WTC11 (cell line): ENCODE results near the gene RBP3. TPM values are rescaled to one million over a fixed set of nuclear protein-coding genes. Genes with fewer than 3 reads are reported as not detected.

Experiments
- ATAC-seq: fragments of 200-7000 bp; cut with Tn5 transposase; 2 replicates; pipeline ENCODE4 v1.10.0; 2021; ENCODE audit warnings: mild to moderate bottlenecking, moderate library complexity
- CTCF ChIA-PET: fragments of 300-600 bp; sonication (Branson Sonifier 250); formaldehyde crosslinking; loops from one replicate; lab custom pipeline; 2021; ENCODE audit warnings: antibody characterized with exemption; lab: Charles Lee
- POLR2A ChIA-PET: fragments of 350-600 bp; sonication (Branson Sonifier 250); formaldehyde crosslinking; loops from one replicate; lab custom pipeline; 2021; ENCODE audit warnings: antibody characterized with exemption; lab: Charles Lee
- DNase-seq: peaks from one replicate; pipeline ENCODE4 v3.0.0; 2021; ENCODE audit warnings: low spot score
- H3K27ac Mint-ChIP-seq: 2 replicates; pipeline ENCODE4 v1.8.0; 2021; ENCODE audit warnings: mixed read lengths
- H3K27me3 Mint-ChIP-seq: 2 replicates; pipeline ENCODE4 v1.8.0; 2021; ENCODE audit warnings: low read depth, mild to moderate bottlenecking, moderate library complexity, mixed read lengths
- H3K36me3 Mint-ChIP-seq: 2 replicates; pipeline ENCODE4 v1.8.0; 2021; ENCODE audit warnings: mixed read lengths
- H3K4me1 Mint-ChIP-seq: 2 replicates; pipeline ENCODE4 v1.8.0; 2022; ENCODE audit warnings: mixed read lengths
- H3K4me3 Mint-ChIP-seq: 2 replicates; pipeline ENCODE4 v1.8.0; 2021; ENCODE audit warnings: mild to moderate bottlenecking, moderate library complexity, mixed read lengths
- H3K9me3 Mint-ChIP-seq: 2 replicates; pipeline ENCODE4 v1.8.0; 2021; ENCODE audit warnings: mixed read lengths
- ELF4 ChIP-seq: sonication (generic); formaldehyde crosslinking; IDR thresholded peaks from 2 replicates; pipeline ENCODE4 v1.8.1; 2022; ENCODE audit warnings: low read depth, mild to moderate bottlenecking, moderate library complexity, missing genetic modification reagents
- NR1H2 ChIP-seq: sonication (generic); formaldehyde crosslinking; IDR thresholded peaks from 2 replicates; pipeline ENCODE4 v1.9.0; 2021; ENCODE audit warnings: mild to moderate bottlenecking, moderate library complexity, missing genetic modification reagents
- PREB ChIP-seq: sonication (generic); formaldehyde crosslinking; IDR thresholded peaks from 2 replicates; pipeline ENCODE4 v1.8.1; 2022; ENCODE audit warnings: mild to moderate bottlenecking, missing genetic modification reagents, moderate library complexity, borderline replicate concordance
- SMAD3 ChIP-seq: sonication (generic); formaldehyde crosslinking; IDR thresholded peaks from 2 replicates; pipeline ENCODE4 v1.8.0; 2022; ENCODE audit warnings: missing genetic modification reagents, mild to moderate bottlenecking, borderline replicate concordance
- ZBTB21 ChIP-seq: sonication (generic); formaldehyde crosslinking; IDR thresholded peaks from 2 replicates; pipeline ENCODE4 v1.8.1; 2023; ENCODE audit warnings: mild to moderate bottlenecking, missing genetic modification reagents, borderline replicate concordance
- ZNF396 ChIP-seq: fragments of 250-450 bp; sonication (Bioruptor Pico); IDR thresholded peaks from 2 replicates; pipeline ENCODE4 v1.8.0; 2021; ENCODE audit warnings: mild to moderate bottlenecking, moderate library complexity, borderline replicate concordance
- total RNA-seq: library from RNA; stranded (reverse); gene quantifications from 3 replicates; pipeline ENCODE4 v1.2.3, GENCODE V29; 2021
- TF ChIP-seq, protein P1 (sequence below): sonication (generic); formaldehyde crosslinking; IDR thresholded peaks from 2 replicates; pipeline ENCODE4 v1.8.1; 2022; ENCODE audit warnings: low read depth, missing genetic modification reagents, borderline replicate concordance
- TF ChIP-seq, protein P2 (sequence below): sonication (generic); formaldehyde crosslinking; IDR thresholded peaks from 2 replicates; pipeline ENCODE4 v1.8.0; 2022; ENCODE audit warnings: mild to moderate bottlenecking, missing genetic modification reagents
- TF ChIP-seq, protein P3 (sequence below): sonication (generic); formaldehyde crosslinking; IDR thresholded peaks from 2 replicates; pipeline ENCODE4 v1.8.0; 2023; ENCODE audit warnings: missing genetic modification reagents, mild to moderate bottlenecking, borderline replicate concordance
- TF ChIP-seq, protein P4 (sequence below): fragments of 250-450 bp; sonication (Bioruptor Pico); IDR thresholded peaks from 2 replicates; pipeline ENCODE4 v1.9.0; 2021; ENCODE audit warnings: mild to moderate bottlenecking
- TF ChIP-seq, protein P5 (sequence below): sonication (generic); formaldehyde crosslinking; IDR thresholded peaks from 2 replicates; pipeline ENCODE4 v1.8.1; 2023; ENCODE audit warnings: mild to moderate bottlenecking, missing genetic modification reagents, moderate library complexity

The RBP3 gene
- total RNA-seq, 1 experiment from 2014 or later, result not detected

DNA sequence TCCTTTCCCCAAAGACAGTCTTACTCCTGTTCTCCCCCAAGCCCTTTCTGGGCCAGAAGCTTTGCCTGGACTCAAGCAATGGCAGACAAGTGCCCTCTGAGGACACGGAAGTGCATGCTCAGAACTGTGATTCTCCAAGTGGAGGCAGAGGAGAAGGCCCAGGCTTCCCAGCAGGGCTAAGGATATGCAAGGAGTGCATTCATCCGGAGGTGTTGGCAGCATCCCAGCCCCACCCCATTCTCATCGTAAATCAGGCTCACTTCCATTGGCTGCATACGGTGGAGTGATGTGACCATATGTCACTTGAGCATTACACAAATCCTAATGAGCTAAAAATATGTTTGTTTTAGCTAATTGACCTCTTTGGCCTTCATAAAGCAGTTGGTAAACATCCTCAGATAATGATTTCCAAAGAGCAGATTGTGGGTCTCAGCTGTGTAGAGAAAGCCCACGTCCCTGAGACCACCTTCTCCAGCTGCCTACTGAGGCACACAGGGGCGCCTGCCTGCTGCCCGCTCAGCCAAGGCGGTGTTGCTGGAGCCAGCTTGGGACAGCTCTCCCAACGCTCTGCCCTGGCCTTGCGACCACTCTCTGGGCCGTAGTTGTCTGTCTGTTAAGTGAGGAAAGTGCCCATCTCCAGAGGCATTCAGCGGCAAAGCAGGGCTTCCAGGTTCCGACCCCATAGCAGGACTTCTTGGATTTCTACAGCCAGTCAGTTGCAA is 1.4 kb upstream of the RBP3 start:
- no peak overlapping the region for H3K27ac Mint-ChIP-seq

DNA sequence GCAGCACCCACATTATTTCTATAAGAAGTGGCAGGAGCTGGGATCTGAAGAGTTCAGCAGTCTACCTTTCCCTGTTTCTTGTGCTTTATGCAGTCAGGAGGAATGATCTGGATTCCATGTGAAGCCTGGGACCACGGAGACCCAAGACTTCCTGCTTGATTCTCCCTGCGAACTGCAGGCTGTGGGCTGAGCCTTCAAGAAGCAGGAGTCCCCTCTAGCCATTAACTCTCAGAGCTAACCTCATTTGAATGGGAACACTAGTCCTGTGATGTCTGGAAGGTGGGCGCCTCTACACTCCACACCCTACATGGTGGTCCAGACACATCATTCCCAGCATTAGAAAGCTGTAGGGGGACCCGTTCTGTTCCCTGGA is 874 bp upstream of the RBP3 start:
- no peak for DNase-seq
- H3K27ac Mint-ChIP-seq, result no peak overlapping the region
- no peaks in the 10 kb centered on the region for H3K27me3 Mint-ChIP-seq
- no peaks in the 10 kb centered on the region for H3K9me3 Mint-ChIP-seq
- TF ChIP-seq PREB (CRISPR knock-in tag) (no peak), ZBTB21 (CRISPR knock-in tag) (no peak)
- TF ChIP-seq, protein P1, sequence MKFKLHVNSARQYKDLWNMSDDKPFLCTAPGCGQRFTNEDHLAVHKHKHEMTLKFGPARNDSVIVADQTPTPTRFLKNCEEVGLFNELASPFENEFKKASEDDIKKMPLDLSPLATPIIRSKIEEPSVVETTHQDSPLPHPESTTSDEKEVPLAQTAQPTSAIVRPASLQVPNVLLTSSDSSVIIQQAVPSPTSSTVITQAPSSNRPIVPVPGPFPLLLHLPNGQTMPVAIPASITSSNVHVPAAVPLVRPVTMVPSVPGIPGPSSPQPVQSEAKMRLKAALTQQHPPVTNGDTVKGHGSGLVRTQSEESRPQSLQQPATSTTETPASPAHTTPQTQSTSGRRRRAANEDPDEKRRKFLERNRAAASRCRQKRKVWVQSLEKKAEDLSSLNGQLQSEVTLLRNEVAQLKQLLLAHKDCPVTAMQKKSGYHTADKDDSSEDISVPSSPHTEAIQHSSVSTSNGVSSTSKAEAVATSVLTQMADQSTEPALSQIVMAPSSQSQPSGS (CRISPR knock-in tag), result no peak
- TF ChIP-seq, protein P2, sequence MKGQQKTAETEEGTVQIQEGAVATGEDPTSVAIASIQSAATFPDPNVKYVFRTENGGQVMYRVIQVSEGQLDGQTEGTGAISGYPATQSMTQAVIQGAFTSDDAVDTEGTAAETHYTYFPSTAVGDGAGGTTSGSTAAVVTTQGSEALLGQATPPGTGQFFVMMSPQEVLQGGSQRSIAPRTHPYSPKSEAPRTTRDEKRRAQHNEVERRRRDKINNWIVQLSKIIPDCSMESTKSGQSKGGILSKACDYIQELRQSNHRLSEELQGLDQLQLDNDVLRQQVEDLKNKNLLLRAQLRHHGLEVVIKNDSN, result no peak
- POLR2A ChIA-PET, result no interaction called here
- CTCF ChIA-PET, result no interaction called here
- ATAC-seq, result no peak
- H3K4me1 Mint-ChIP-seq, result peaks cover 18% of the 10 kb centered on the region
- no peaks in the 10 kb centered on the region for H3K36me3 Mint-ChIP-seq
- no peak overlapping the region for H3K4me3 Mint-ChIP-seq

More for the DNA sequence above, 1.4 kb upstream of the RBP3 start:
- ATAC-seq (no peak), DNase-seq (no peak)
- ChIA-PET POLR2A (no interaction called here), CTCF (no interaction called here)
- no peaks in the 10 kb centered on the region for H3K9me3 Mint-ChIP-seq
- H3K36me3 Mint-ChIP-seq, result no peaks in the 10 kb centered on the region
- no peak for TF ChIP-seq ELF4 (CRISPR knock-in tag)
- no peak for TF ChIP-seq ZBTB21 (CRISPR knock-in tag)
- TF ChIP-seq, protein P3, sequence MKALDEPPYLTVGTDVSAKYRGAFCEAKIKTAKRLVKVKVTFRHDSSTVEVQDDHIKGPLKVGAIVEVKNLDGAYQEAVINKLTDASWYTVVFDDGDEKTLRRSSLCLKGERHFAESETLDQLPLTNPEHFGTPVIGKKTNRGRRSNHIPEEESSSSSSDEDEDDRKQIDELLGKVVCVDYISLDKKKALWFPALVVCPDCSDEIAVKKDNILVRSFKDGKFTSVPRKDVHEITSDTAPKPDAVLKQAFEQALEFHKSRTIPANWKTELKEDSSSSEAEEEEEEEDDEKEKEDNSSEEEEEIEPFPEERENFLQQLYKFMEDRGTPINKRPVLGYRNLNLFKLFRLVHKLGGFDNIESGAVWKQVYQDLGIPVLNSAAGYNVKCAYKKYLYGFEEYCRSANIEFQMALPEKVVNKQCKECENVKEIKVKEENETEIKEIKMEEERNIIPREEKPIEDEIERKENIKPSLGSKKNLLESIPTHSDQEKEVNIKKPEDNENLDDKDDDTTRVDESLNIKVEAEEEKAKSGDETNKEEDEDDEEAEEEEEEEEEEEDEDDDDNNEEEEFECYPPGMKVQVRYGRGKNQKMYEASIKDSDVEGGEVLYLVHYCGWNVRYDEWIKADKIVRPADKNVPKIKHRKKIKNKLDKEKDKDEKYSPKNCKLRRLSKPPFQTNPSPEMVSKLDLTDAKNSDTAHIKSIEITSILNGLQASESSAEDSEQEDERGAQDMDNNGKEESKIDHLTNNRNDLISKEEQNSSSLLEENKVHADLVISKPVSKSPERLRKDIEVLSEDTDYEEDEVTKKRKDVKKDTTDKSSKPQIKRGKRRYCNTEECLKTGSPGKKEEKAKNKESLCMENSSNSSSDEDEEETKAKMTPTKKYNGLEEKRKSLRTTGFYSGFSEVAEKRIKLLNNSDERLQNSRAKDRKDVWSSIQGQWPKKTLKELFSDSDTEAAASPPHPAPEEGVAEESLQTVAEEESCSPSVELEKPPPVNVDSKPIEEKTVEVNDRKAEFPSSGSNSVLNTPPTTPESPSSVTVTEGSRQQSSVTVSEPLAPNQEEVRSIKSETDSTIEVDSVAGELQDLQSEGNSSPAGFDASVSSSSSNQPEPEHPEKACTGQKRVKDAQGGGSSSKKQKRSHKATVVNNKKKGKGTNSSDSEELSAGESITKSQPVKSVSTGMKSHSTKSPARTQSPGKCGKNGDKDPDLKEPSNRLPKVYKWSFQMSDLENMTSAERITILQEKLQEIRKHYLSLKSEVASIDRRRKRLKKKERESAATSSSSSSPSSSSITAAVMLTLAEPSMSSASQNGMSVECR (CRISPR knock-in tag), result no peak
- TF ChIP-seq, protein P4, sequence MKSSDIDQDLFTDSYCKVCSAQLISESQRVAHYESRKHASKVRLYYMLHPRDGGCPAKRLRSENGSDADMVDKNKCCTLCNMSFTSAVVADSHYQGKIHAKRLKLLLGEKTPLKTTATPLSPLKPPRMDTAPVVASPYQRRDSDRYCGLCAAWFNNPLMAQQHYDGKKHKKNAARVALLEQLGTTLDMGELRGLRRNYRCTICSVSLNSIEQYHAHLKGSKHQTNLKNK (CRISPR knock-in tag), result no peak
- TF ChIP-seq ZNF396, result no peak
- TF ChIP-seq, protein P5, sequence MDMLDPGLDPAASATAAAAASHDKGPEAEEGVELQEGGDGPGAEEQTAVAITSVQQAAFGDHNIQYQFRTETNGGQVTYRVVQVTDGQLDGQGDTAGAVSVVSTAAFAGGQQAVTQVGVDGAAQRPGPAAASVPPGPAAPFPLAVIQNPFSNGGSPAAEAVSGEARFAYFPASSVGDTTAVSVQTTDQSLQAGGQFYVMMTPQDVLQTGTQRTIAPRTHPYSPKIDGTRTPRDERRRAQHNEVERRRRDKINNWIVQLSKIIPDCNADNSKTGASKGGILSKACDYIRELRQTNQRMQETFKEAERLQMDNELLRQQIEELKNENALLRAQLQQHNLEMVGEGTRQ, result no peak
- no peak for TF ChIP-seq SMAD3 (CRISPR knock-in tag)
- no peak for TF ChIP-seq NR1H2
- H3K4me3 Mint-ChIP-seq, result no peak overlapping the region
- H3K4me1 Mint-ChIP-seq, result peaks cover 22% of the 10 kb centered on the region
- H3K27me3 Mint-ChIP-seq, result no peaks in the 10 kb centered on the region
